RCC 7860 (cell line): ENCODE measurements around the gene MAN1B1.
"Not testable (repeated sequence)": the region's sequence is repeated elsewhere in the genome, so short reads cannot be mapped to it uniquely, and the experiment has no call there.

Source experiments
- DNase-seq: peaks from one replicate; pipeline ENCODE4 v3.0.0-alpha.2; 2015; ENCODE audit warnings: low spot score
- FAIRE-seq: peaks from 2 replicates; lab custom pipeline; 2012; peaks lifted over from hg19 to GRCh38; lab: Jason Lieb, UNC

MAN1B1 gene

GRCh38 chr9:137052293-137052692, 34.5 kb upstream of the MAN1B1 start:
- DNase-seq (no peak), FAIRE-seq (no peak)

GRCh38 chr9:137052998-137053943, 33.5 kb upstream of the MAN1B1 start:
- no peak for FAIRE-seq
- DNase-seq = no peak

GRCh38 chr9:137053944-137054931, 32.5 kb upstream of the MAN1B1 start, which contains the start of gene ENTPD2:
Gene ENTPD2 (minus strand): TSS chr9:137054061. CDS start chr9:137053997, 64 bp downstream.
- FAIRE-seq (no peak), DNase-seq (no peak)

GRCh38 chr9:137054932-137055384, 31.8 kb upstream of the MAN1B1 start:
- FAIRE-seq (no peak), DNase-seq (no peak)

GRCh38 chr9:137055385-137056364, 31.1 kb upstream of the MAN1B1 start:
- DNase-seq (no peak), FAIRE-seq (no peak)

- DNase-seq (no peak), FAIRE-seq (no peak)
Observed at GRCh38 chr9:137056739-137057415, 29.9 kb upstream of the MAN1B1 start.

GRCh38 chr9:137057545-137057944, 29.2 kb upstream of the MAN1B1 start:
- DNase-seq (no peak), FAIRE-seq (no peak)

- FAIRE-seq = no peak
- DNase-seq = no peak
Observed at GRCh38 chr9:137058521-137059234, 28.1 kb upstream of the MAN1B1 start.

GRCh38 chr9:137062384-137062783, 24.4 kb upstream of the MAN1B1 start:
- no peak for FAIRE-seq
- DNase-seq = no peak

- FAIRE-seq, DNase-seq: not testable (repeated sequence)
Observed at GRCh38 chr9:137062798-137063197, 24.0 kb upstream of the MAN1B1 start.

- DNase-seq (no peak), FAIRE-seq (no peak)
Observed at GRCh38 chr9:137063311-137064026, 23.3 kb upstream of the MAN1B1 start.

- DNase-seq = peak; percentile 18
- no peak for FAIRE-seq
Observed at GRCh38 chr9:137064027-137064879, 22.5 kb upstream of the MAN1B1 start.

GRCh38 chr9:137064880-137065164, 22.0 kb upstream of the MAN1B1 start:
- no peak for DNase-seq
- FAIRE-seq = no peak

GRCh38 chr9:137065336-137065967, 21.3 kb upstream of the MAN1B1 start:
- DNase-seq = no peak

GRCh38 chr9:137066096-137066861, 20.5 kb upstream of the MAN1B1 start:
- no peak for DNase-seq
- no peak for FAIRE-seq

More at GRCh38 chr9:137065336-137065967, 21.3 kb upstream of the MAN1B1 start:
- FAIRE-seq = no peak

GRCh38 chr9:137067860-137068538, 18.8 kb upstream of the MAN1B1 start:
- peak; percentile 66 for DNase-seq
- no peak for FAIRE-seq
